GM12891 (cell line): ENCODE data around the gene BCAS1.

Experiments
- POLR2A ChIP-seq: IDR thresholded peaks from 2 replicates; pipeline ENCODE4 v1.6.1; 2011; ENCODE audit warnings: low read depth, low read length, control low read depth
- POLR2AphosphoS5 ChIP-seq: IDR thresholded peaks from 2 replicates; pipeline ENCODE4 v1.6.1; 2011; ENCODE audit warnings: low read depth, low read length, control low read depth
- SPI1 ChIP-seq: IDR thresholded peaks from 2 replicates; pipeline ENCODE4 v1.6.1; 2011; ENCODE audit warnings: low read depth, low read length, control low read depth
- TAF1 ChIP-seq: IDR thresholded peaks from 2 replicates; pipeline ENCODE4 v1.6.1; 2011; ENCODE audit warnings: low read depth, low read length, control low read depth

DNA sequence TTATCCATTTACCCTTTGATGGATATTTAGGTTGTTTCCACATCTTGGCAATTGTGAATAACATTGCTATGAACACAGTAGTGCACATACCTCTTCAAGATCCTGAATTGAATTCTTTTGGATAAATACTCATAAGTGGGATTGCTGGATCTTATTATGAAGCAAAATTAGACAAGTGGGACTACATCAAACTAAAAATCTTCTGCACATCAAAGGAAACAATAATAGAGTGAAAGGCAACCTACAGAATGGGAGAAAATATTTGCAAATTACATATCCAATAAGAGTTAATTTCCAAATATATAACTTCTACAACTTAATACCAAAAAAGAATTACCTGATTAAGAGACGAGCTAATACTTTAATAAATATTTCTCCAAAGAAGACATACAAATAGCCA is 38.4 kb upstream of the BCAS1 start:
- no peak for TF ChIP-seq POLR2AphosphoS5
- TF ChIP-seq POLR2A = no peak
- no peak for TF ChIP-seq TAF1
- TF ChIP-seq SPI1 = no peak
